LNCaP clone FGC (cell line): ENCODE measurements around the gene OSTC.

ENCODE experiments used
- DNase-seq: peaks from one replicate; pipeline ENCODE4 v3.0.0-alpha.2; 2011; ENCODE audit warnings: low read depth
- H3K4me3 ChIP-seq: 2 replicates; pipeline ENCODE4 v1.5.1; 2011; ENCODE audit warnings: mild to moderate bottlenecking, low read depth, low read length, control low read depth
- TF ChIP-seq, protein P1 (sequence below): IDR thresholded peaks from 2 replicates; pipeline ENCODE4 v1.5.1; 2012; ENCODE audit warnings: mild to moderate bottlenecking; ENCODE audit not compliant: control insufficient read depth, insufficient read depth; ENCODE audit errors: extremely low read depth

OSTC gene

DNA sequence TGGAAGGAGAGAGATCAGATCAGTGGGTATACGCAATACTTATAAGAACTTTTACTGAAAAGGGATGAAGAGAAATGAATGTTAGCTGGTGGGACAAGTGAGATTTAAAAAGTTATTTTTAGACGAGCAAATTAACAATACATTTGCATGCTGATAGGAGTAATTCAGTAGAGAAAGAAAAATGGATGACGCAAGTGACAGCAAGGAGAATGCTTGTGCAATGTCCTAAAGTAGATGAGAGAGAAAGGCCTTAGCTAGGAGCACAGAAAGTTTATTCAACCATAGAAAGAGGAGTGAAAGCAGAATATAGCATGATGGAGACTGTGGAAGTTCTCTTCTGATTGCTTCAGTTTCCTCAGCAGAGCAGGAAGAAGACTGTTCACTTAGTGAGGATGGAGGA lies 45.8 kb downstream of the OSTC start:
- DNase-seq = no peak
- no peak overlapping the region for H3K4me3 ChIP-seq
- TF ChIP-seq, protein P1, sequence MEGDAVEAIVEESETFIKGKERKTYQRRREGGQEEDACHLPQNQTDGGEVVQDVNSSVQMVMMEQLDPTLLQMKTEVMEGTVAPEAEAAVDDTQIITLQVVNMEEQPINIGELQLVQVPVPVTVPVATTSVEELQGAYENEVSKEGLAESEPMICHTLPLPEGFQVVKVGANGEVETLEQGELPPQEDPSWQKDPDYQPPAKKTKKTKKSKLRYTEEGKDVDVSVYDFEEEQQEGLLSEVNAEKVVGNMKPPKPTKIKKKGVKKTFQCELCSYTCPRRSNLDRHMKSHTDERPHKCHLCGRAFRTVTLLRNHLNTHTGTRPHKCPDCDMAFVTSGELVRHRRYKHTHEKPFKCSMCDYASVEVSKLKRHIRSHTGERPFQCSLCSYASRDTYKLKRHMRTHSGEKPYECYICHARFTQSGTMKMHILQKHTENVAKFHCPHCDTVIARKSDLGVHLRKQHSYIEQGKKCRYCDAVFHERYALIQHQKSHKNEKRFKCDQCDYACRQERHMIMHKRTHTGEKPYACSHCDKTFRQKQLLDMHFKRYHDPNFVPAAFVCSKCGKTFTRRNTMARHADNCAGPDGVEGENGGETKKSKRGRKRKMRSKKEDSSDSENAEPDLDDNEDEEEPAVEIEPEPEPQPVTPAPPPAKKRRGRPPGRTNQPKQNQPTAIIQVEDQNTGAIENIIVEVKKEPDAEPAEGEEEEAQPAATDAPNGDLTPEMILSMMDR = no peak

DNA sequence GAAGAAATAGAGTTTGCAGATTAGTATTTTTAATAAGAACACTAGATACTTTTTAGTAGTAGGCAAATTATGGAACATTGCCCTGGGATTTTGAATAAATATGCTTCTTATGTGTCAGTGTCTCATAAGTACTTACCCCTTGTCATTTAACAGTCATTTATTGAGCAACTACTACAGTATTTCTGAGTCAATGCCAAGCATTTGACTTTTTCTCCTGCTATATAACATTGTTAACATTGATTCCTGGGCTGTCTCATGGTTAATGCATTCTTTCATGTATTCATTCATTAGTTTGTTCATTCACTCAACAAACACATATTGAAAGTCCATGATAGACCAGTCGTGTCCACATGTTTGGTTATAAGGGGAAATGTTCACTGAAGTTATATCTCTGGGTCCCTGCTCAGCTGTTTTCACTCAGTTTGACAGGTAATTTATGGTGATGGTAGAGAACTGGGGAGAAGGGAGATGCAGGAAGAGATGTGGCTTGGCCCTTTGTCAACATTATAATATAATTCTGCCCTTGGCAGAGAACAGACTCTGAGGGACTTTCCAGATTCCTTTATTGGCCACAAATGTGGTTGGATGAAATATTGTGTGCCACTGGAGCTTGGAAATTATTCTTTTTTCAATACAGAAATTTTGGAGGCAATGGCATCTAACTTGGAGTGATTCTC lies 49.8 kb downstream of the OSTC start:
- TF ChIP-seq, protein P1 = no peak
- DNase-seq = no peak
- no peak overlapping the region for H3K4me3 ChIP-seq

DNA sequence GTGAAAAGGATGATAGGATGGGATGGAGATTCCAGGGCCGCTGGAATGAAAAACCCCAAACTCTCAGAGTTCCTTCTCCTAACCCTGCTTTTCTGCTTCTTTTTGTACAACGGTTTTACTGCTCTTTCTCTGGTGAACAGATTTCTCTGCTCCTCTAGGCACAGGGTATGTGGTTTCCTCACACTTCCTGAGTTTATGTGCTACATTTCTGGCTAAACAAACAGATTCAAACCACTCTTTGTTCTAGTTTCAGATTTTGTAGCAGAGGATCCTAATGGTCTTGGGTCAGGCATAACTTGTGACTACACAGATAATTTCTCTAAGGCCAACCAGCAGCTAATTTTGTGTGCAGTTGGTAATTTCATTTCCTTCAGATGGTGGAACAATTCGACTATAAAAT lies 52.6 kb downstream of the OSTC start:
- TF ChIP-seq, protein P1 = no peak
- DNase-seq = no peak
- H3K4me3 ChIP-seq = no peak overlapping the region

- TF ChIP-seq, protein P1 = no peak
- DNase-seq = no peak
These were observed 53.0 kb downstream of the OSTC start for GRCh38 chr4:108703370-108703769.

GRCh38 chr4:108703966-108704365 lies 53.6 kb downstream of the OSTC start:
- DNase-seq = no peak
- H3K4me3 ChIP-seq = no peak overlapping the region
- TF ChIP-seq, protein P1 = no peak

More at GRCh38 chr4:108703370-108703769, 53.0 kb downstream of the OSTC start:
- no peak overlapping the region for H3K4me3 ChIP-seq

DNA sequence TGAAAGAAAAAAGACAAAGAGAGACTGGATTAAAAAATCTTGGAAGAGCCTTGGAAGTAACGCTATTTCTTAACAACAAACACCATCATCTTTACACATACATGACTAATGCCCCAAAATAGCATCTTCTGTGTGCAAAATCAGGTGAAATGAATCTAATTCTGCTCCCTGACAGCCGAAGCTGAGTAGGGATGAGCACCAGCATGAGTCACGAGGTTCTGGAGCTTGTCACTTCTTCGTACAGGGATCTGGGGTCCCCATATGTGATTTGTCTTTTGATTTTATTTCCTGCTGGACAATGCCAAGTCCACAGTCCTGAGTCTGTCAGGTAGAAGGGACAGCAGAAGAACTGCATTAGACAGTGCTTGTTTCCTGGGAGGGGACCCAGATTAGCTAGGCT lies 55.9 kb downstream of the OSTC start:
- DNase-seq = no peak
- no peak overlapping the region for H3K4me3 ChIP-seq
- TF ChIP-seq, protein P1 = no peak

GRCh38 chr4:108709234-108709633 lies 58.8 kb downstream of the OSTC start:
- H3K4me3 ChIP-seq = no peak overlapping the region
- no peak for DNase-seq
- TF ChIP-seq, protein P1 = no peak
